Omental fat pad (tissue), 4 donors: ENCODE results near the gene MYOM1. TPM values are rescaled to one million over a fixed set of nuclear protein-coding genes. Genes with fewer than 3 reads are reported as not detected.

Experiments
- ATAC-seq: fragments of 150-250 bp; one replicate; pipeline ENCODE4 v1.9.1; 2016; ENCODE audit warnings: mild to moderate bottlenecking, moderate library complexity; ENCODE audit not compliant: low FRiP score
- DNase-seq: peaks from one replicate; pipeline ENCODE4 v3.0.0-alpha.2; 2019; ENCODE audit warnings: low spot score
- total RNA-seq, 4 donors: library from RNA; depleted of rRNA; stranded (reverse); fragments of >200 nt; gene quantifications; one replicate each; pipeline ENCODE4 v1.1.0, GENCODE V29; 2016
- TF ChIP-seq, protein P1 (sequence below), 3 donors: fragments of 450-650 bp; IDR thresholded peaks; one replicate each; pipeline ENCODE4 v1.5.1; 2016 to 2017; ENCODE audit warnings: antibody characterized with exemption in 3 of 3, mild to moderate bottlenecking in 3 of 3, moderate library complexity in 2 of 3

The MYOM1 gene
- total RNA-seq, 4 donors from 2014 or later = 2.6 to 8.5 (median 2.9) TPM

DNA sequence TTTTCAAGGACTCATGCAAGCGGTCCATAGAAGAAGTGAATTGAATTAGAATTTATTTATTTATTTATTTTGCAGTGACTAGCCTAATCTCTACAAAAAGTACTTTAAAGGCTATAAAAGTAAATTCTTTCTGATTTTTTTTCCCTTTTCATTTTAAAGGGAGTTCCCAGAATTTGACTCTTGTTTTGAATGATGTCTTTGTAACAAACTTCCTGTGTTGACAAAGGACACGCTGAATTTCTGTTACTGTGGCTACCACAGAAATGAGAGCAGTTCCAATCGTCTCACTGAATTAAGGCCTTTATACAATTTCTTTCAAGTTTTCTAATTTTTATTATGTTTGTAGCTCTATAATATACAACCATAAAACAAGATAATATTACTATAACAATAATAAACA, 160.5 kb downstream of the MYOM1 start:
- TF ChIP-seq, protein P1, sequence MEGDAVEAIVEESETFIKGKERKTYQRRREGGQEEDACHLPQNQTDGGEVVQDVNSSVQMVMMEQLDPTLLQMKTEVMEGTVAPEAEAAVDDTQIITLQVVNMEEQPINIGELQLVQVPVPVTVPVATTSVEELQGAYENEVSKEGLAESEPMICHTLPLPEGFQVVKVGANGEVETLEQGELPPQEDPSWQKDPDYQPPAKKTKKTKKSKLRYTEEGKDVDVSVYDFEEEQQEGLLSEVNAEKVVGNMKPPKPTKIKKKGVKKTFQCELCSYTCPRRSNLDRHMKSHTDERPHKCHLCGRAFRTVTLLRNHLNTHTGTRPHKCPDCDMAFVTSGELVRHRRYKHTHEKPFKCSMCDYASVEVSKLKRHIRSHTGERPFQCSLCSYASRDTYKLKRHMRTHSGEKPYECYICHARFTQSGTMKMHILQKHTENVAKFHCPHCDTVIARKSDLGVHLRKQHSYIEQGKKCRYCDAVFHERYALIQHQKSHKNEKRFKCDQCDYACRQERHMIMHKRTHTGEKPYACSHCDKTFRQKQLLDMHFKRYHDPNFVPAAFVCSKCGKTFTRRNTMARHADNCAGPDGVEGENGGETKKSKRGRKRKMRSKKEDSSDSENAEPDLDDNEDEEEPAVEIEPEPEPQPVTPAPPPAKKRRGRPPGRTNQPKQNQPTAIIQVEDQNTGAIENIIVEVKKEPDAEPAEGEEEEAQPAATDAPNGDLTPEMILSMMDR (IDR thresholded peaks at IDR 0.05) = no peak
- ATAC-seq (no peak), DNase-seq (no peak)

DNA sequence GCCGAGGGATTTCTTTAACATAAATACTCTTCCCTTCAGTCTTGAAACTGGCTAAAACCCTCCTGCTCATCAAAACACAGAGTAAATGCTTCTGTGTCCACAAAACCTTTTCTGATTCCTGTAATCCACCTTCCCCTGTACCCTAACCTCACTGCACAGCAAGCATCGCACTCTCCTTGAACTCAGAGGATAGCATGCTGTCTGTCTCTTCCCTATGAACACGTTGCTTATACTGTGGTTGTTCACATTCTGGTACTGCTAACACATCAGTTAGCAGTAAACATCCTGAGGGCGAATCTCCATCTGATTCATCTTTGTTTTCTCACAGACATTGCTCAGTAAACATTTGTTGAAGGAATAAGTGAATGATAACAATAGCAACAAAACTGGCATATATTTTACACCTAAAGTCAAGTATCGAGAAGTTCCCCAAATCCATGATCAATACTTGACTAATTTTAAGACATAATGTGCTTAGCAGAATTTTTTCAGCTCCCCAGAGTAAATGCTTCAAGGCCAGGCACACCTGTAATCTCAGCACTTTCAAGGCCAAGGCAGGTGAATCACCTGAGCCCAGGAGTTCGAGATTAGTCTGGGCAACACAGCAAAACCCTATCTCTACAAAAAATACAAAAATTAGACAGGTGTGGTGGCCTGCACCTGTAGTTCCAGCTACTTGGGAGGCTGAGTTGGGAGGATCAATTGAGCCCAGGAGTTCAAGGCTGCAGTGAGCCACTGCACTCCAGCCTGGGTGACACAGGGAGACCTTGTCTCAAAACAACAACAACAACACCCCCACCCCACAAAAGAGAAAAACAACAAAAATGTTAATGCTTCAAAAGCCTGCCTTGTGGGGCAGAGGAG, 161.2 kb downstream of the MYOM1 start:
- DNase-seq (no peak), ATAC-seq (no peak)
- TF ChIP-seq, protein P1 (IDR thresholded peaks at IDR 0.05) = no peak

DNA sequence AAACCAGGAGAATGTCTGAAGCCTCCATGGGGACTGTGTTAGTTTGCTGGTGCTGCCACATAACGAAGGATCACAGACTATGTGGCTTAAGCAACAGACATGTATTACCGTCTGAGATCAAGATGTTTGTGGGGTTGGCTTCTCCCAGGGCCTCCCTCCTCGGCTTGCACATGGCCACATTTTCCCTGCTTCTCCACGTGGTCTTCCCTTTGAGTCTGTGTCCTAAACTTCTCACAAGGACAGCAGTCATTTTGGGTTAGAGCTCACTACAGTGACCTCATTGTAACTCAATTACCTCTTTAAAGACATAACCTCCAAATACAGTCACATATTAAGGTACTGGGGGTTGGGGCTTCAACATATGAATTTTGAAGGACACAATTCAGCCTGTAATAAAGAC, 162.2 kb downstream of the MYOM1 start:
- TF ChIP-seq, protein P1 (IDR thresholded peaks at IDR 0.05) = no peak
- DNase-seq (no peak), ATAC-seq (no peak)

DNA sequence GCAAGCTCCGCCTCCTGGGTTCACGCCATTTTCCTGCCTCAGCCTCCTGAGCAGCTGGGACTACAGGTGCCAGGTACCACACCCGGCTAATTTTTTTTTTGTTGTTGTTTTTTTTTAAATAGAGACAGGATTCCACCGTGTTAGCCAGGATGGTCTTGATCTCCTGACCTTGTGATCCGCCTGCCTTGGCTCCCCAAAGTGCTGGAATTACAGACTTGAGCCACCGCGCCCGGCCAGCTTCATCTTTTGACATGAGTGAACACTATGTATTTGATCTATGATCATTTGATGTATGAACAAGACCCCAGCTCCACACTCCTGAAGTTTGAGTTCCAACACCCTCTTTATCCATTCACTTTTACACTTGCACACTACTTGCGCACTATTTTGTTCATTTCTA, 163.5 kb downstream of the MYOM1 start:
- no peak for DNase-seq
- TF ChIP-seq, protein P1 (IDR thresholded peaks at IDR 0.05) = no peak
- no peak for ATAC-seq

DNA sequence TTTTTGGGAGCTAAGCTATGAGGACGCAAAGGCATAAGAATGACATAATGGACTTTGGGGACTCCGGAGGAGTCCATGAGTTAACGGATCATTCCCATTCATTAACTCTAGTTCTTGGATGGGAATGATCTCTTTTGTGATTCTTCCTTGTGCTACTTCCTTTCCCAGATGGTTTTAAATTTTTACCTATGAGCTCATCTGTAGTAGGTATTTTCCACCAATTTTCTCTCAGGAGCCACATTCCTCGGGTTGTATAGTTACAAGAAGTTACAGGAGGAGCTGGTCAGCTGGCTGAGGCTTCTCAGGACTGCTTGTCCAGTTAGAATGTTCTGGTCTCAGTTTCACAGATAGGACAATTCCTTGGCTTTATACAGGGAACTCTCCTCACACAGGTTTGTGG, 164.0 kb downstream of the MYOM1 start:
- TF ChIP-seq, protein P1 (IDR thresholded peaks at IDR 0.05) = no peak
- ATAC-seq = no peak
- DNase-seq = no peak

DNA sequence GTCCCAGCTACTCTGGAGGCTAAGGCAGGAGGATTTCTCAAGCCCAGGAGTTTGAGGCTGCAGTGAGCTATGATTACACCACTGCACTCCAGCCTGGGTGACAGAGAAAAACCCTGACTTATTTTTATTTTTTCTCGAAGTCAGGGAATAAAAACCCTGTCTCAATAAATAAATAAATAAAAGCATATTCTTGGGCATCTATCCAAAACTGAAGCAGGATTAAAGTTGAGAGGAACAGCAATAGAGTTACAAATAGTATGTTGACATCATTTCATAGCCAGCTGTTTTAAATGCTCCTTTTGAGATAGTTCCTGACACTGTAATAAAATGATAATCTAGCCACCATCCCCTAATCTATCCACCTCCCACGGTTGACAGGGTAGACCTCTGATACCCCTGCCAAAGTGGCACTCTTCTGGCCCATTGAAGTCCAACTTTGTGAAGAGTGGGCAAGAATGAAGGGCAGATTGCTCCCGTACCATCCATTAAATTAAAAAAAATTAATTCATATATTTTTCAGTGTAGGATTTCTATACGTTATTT, 164.5 kb downstream of the MYOM1 start:
- DNase-seq = no peak
- TF ChIP-seq, protein P1 (IDR thresholded peaks at IDR 0.05) = no peak

DNA sequence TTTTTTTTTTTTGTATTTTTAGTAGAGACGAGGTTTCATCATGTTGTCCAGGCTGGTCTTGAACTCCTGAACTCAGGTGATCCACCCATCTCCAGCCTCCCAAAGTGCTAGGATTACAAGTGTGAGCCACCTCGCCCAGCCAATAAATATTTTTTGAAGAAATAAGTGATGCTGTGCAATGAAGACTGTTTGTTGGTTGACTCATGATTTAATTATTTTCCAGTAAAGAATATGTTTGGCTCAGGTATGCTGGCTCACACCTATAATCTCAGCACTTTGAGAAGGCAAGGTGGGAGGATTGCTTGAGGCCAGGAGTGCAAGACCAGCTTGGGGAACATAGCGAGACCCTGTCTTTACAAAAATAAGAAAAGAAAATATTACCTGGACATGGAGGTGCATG, 165.0 kb downstream of the MYOM1 start:
- no peak for ATAC-seq
- DNase-seq = no peak
- TF ChIP-seq, protein P1 (IDR thresholded peaks at IDR 0.05) = no peak

More for the DNA sequence above, 164.5 kb downstream of the MYOM1 start:
- ATAC-seq = no peak
